ENCODE measurements around the gene KTN1.

The KTN1 gene

DNA sequence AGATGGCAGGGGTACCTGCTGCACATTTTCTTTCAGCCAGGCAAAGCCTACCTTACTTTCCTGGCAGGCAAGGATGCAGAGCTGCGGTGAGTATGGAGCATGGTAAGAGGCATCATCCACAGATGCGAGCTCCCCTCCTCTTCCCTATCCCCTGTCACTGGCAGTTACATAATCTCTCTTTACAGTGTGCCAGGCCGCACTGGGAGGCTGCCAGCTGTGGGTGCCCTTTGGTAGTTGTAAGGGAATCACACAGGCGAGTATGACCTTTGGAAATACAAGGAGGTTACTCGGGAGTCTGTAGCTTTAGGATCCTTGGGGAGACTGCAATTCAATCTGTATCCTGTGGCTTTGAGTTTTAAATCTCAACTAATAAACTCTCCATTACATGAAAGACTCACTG lies 132.5 kb downstream of the KTN1 start:
- DNase-seq (ENCODE audit: low read depth) = no peak
- H3K4me3 ChIP-seq (ENCODE audit: low read length) = no peak overlapping the region
- TF ChIP-seq, protein P1, sequence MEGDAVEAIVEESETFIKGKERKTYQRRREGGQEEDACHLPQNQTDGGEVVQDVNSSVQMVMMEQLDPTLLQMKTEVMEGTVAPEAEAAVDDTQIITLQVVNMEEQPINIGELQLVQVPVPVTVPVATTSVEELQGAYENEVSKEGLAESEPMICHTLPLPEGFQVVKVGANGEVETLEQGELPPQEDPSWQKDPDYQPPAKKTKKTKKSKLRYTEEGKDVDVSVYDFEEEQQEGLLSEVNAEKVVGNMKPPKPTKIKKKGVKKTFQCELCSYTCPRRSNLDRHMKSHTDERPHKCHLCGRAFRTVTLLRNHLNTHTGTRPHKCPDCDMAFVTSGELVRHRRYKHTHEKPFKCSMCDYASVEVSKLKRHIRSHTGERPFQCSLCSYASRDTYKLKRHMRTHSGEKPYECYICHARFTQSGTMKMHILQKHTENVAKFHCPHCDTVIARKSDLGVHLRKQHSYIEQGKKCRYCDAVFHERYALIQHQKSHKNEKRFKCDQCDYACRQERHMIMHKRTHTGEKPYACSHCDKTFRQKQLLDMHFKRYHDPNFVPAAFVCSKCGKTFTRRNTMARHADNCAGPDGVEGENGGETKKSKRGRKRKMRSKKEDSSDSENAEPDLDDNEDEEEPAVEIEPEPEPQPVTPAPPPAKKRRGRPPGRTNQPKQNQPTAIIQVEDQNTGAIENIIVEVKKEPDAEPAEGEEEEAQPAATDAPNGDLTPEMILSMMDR (IDR thresholded peaks at IDR 0.05; ENCODE audit: insufficient read depth, low read depth, low read length, missing control alignments) = no peak

GRCh38 chr14:55713486-55713885 lies 133.5 kb downstream of the KTN1 start:
- TF ChIP-seq, protein P1 (IDR thresholded peaks at IDR 0.05; ENCODE audit: insufficient read depth, low read depth, low read length, missing control alignments) = no peak
- peak; percentile 45 for DNase-seq (ENCODE audit: low read depth)
- H3K4me3 ChIP-seq (ENCODE audit: low read length) = no peak overlapping the region

- TF ChIP-seq, protein P1 (IDR thresholded peaks at IDR 0.05; ENCODE audit: insufficient read depth, low read depth, low read length, missing control alignments) = no peak
- no peak overlapping the region for H3K4me3 ChIP-seq (ENCODE audit: low read length)
- DNase-seq (ENCODE audit: low read depth) = peak; percentile 9
These were observed 135.9 kb downstream of the KTN1 start for GRCh38 chr14:55715889-55716288.

DNA sequence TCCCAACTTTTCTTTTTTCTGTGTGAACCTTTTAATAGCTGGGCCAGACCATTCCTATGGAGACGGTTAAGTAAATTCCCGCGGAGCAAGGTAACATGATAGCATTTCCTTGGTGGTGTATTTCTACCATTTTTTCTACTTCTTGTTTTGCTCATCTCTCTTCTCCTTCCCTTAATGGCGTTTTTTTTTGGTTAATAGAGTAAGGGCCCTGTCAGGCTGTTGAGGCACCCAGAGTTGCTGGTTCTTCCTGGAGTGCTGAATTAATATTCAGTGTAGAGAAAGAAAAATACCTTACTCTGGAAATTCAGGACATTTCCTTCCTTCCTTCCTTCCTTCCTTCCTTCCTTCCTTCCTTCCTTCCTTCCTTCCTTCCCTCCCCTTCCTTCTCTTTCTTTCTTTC lies 137.6 kb downstream of the KTN1 start:
- TF ChIP-seq, protein P1 (IDR thresholded peaks at IDR 0.05; ENCODE audit: insufficient read depth, low read depth, low read length, missing control alignments) = no peak
- DNase-seq (ENCODE audit: low read depth) = no peak
- H3K4me3 ChIP-seq (ENCODE audit: low read length) = no peak overlapping the region

DNA sequence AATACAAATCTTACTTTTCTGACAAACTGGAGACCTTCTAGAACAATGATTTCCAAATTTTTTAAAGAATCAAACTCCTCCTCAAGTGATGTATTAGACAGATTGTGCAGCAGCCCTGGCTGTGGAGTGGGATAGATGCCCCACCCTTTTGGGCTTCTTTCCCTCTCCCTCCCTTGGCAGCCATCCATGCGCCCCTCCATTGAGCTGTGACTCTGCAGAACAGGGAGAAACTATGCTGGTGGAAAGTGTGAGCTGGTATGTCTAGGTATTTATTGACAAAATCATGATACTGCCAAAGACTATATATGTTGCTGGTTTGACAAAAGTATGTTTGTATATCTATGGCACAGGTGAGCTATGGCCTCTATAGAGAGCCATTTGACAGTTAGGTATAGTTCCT lies 138.5 kb downstream of the KTN1 start:
- no peak overlapping the region for H3K4me3 ChIP-seq (ENCODE audit: low read length)
- TF ChIP-seq, protein P1 (IDR thresholded peaks at IDR 0.05; ENCODE audit: insufficient read depth, low read depth, low read length, missing control alignments) = no peak
- no peak for DNase-seq (ENCODE audit: low read depth)

DNA sequence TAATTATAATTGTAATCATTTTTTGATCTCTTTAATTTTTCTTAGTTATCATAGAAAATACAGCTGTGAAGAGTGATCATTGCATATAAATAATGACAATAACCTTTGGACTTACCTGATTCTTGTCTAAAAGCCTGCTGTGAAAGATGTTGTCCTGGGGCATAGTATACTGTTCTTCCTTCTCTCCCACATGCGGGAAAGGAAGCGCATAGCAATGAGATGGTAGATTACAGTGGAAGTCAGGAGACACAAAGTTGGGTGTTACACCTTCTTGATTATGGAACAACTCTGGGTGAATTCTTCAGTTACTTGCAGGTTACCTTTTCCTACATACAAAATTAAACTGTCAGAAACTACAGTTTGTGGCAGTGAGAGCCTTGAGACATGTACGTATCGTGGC lies 140.8 kb downstream of the KTN1 start:
- no peak overlapping the region for H3K4me3 ChIP-seq (ENCODE audit: low read length)
- TF ChIP-seq, protein P1 (IDR thresholded peaks at IDR 0.05; ENCODE audit: insufficient read depth, low read depth, low read length, missing control alignments) = no peak
- no peak for DNase-seq (ENCODE audit: low read depth)

- no peak overlapping the region for H3K4me3 ChIP-seq (ENCODE audit: low read length)
- DNase-seq (ENCODE audit: low read depth) = peak; percentile 77
- TF ChIP-seq, protein P1 (IDR thresholded peaks at IDR 0.05; ENCODE audit: insufficient read depth, low read depth, low read length, missing control alignments) = peak; percentile 31
These were observed 141.3 kb downstream of the KTN1 start for GRCh38 chr14:55721353-55721752.
